HCT116 (cell line): ENCODE data around the gene HPRT1. TPM values are rescaled to one million over a fixed set of nuclear protein-coding genes. Genes with fewer than 3 reads are reported as not detected.

ENCODE experiments used
- ATAC-seq: fragments of 200-7000 bp; cut with Tn5 transposase; 2 replicates; pipeline ENCODE4 v1.9.1; 2020; ENCODE audit warnings: mild to moderate bottlenecking, moderate library complexity
- BruUV-seq: library from RNA; stranded (reverse); fragments of 400-500 nt; replicated peaks from 2 replicates; lab custom pipeline; 2021; lab: Mats Ljungman, UMichigan
- CTCF ChIA-PET: fragments of 300-600 bp; sonication (Branson Sonifier 250); formaldehyde crosslinking; loops from one replicate; lab custom pipeline; 2021; ENCODE audit warnings: antibody characterized with exemption; lab: Charles Lee
- POLR2A ChIA-PET: fragments of 300-600, 350-600 bp; sonication (Branson Sonifier 250); formaldehyde crosslinking; loops from one replicate; lab custom pipeline; 2021; ENCODE audit warnings: antibody characterized with exemption; lab: Charles Lee
- RAD21 ChIA-PET, 2 experiments: fragments of 300-600 bp; sonication (Branson Sonifier 250); formaldehyde crosslinking; loops; one replicate each; lab custom pipeline; 2023; ENCODE audit warnings: low total read pairs in 2 of 2; ENCODE audit not compliant: uncharacterized antibody in 2 of 2, unreplicated experiment in 2 of 2, low non-redundant PET in 1 of 2; lab: Charles Lee
- DNase-seq: peaks from one replicate; pipeline ENCODE4 v3.0.0-alpha.2; 2010; ENCODE audit warnings: low read depth, low spot score
- H2AFZ ChIP-seq: fragments of 200-600 bp; shearing (Covaris generic), sonication (generic); 2 replicates; pipeline ENCODE4 v1.6.1; 2017; ENCODE audit warnings: low read depth, mixed run types, mixed read lengths, antibody characterized with exemption, low read length; ENCODE audit not compliant: poor library complexity, severe bottlenecking
- H3K27ac ChIP-seq: 2 replicates; pipeline ENCODE4 v1.5.1; 2012; ENCODE audit warnings: low read depth, low read length
- H3K27me3 ChIP-seq: fragments of 200-600 bp; sonication (generic); 2 replicates; pipeline ENCODE4 v1.6.1; 2016; ENCODE audit warnings: mixed run types, low read length, mixed read lengths; ENCODE audit not compliant: insufficient read depth
- H3K36me3 ChIP-seq, 2 experiments: fragments of 200-500 bp in 1 of 2; fragments of 200-600 bp in 1 of 2; sonication (Bioruptor generic) in 1 of 2; sonication (generic) in 1 of 2; 2 replicates each; pipeline versions ENCODE4 v1.5.1 to v1.6.1; 2014 to 2016; ENCODE audit warnings: low read length in 2 of 2, inconsistent platforms in 1 of 2, mixed read lengths in 1 of 2, mixed run types in 1 of 2; ENCODE audit not compliant: insufficient read depth in 2 of 2, control insufficient read depth in 1 of 2
- H3K4me1 ChIP-seq, 2 experiments: fragments of 200-600 bp in 1 of 2; sonication (generic) in 1 of 2; 2 replicates each; pipeline versions ENCODE4 v1.5.1 to v1.6.1; 2012 to 2017; ENCODE audit warnings: low read length in 2 of 2, inconsistent platforms in 1 of 2, mild to moderate bottlenecking in 1 of 2, mixed read lengths in 1 of 2, mixed run types in 1 of 2, moderate library complexity in 1 of 2; ENCODE audit not compliant: insufficient read depth in 2 of 2, control insufficient read depth in 1 of 2
- H3K4me2 ChIP-seq: fragments of 200-600 bp; sonication (generic); 2 replicates; pipeline ENCODE4 v1.6.1; 2017; ENCODE audit warnings: mixed run types, low read length, mixed read lengths
- H3K4me3 ChIP-seq, 2 experiments: fragments of 200-600 bp in 1 of 2; sonication (generic) in 1 of 2; replicated peaks in 1 of 2; 2 replicates each; pipeline ENCODE4 v1.5.1; 2011 to 2016; ENCODE audit warnings: low read length in 2 of 2, control low read depth in 1 of 2, low read depth in 1 of 2, mild to moderate bottlenecking in 1 of 2, mixed read lengths in 1 of 2, mixed run types in 1 of 2
- H3K79me2 ChIP-seq: fragments of 200-600 bp; sonication (generic); 2 replicates; pipeline ENCODE4 v1.6.1; 2017; ENCODE audit warnings: mild to moderate bottlenecking, mixed run types, low read length, moderate library complexity, mixed read lengths; ENCODE audit not compliant: insufficient read depth
- H3K9ac ChIP-seq: fragments of 200-600 bp; sonication (generic); 2 replicates; pipeline ENCODE4 v1.6.1; 2016; ENCODE audit warnings: low read length, mixed read lengths
- H3K9me2 ChIP-seq: fragments of 200-600 bp; sonication (generic), shearing (Covaris generic); 2 replicates; pipeline ENCODE4 v1.6.1; 2017; ENCODE audit warnings: mixed run types, mild to moderate bottlenecking, moderate library complexity; ENCODE audit not compliant: insufficient read depth
- H3K9me3 ChIP-seq, 2 experiments: fragments of 200-500 bp in 1 of 2; fragments of 200-600 bp in 1 of 2; sonication (Bioruptor generic) in 1 of 2; sonication (generic) in 1 of 2; 2 replicates each; pipeline ENCODE4 v1.6.1; 2014 to 2017; ENCODE audit warnings: low read length in 2 of 2, mixed read lengths in 2 of 2, inconsistent platforms in 1 of 2, low read depth in 1 of 2, mild to moderate bottlenecking in 1 of 2, mixed run types in 1 of 2, moderate library complexity in 1 of 2; ENCODE audit not compliant: control insufficient read depth in 1 of 2, insufficient read depth in 1 of 2
- H4K20me1 ChIP-seq: fragments of 200-600 bp; sonication (generic), shearing (Covaris generic); 2 replicates; pipeline ENCODE4 v1.6.1; 2017; ENCODE audit warnings: mixed run types, mild to moderate bottlenecking, moderate library complexity; ENCODE audit not compliant: insufficient read depth
- CBX3 ChIP-seq: IDR thresholded peaks from 2 replicates; pipeline ENCODE4 v1.6.1; 2012; ENCODE audit warnings: low read depth
- EGR1 ChIP-seq: IDR thresholded peaks from 2 replicates; pipeline ENCODE4 v1.6.1; 2012; ENCODE audit warnings: low read depth
- ELF1 ChIP-seq: IDR thresholded peaks from 2 replicates; pipeline ENCODE4 v1.6.1; 2012; ENCODE audit warnings: low read depth, borderline replicate concordance
- EZH2 ChIP-seq: fragments of 200-600 bp; sonication (generic); IDR thresholded peaks from 2 replicates; pipeline ENCODE4 v1.6.1; 2017; ENCODE audit warnings: antibody characterized with exemption, mixed run types
- EZH2phosphoT487 ChIP-seq: fragments of 200-600 bp; IDR thresholded peaks from 2 replicates; pipeline ENCODE4 v1.6.1; 2018; ENCODE audit warnings: antibody characterized with exemption, borderline replicate concordance
- POLR2A ChIP-seq: IDR thresholded peaks from 2 replicates; pipeline ENCODE4 v1.7.0; 2011; ENCODE audit warnings: borderline replicate concordance; ENCODE audit not compliant: insufficient read depth, insufficient read length; ENCODE audit errors: extremely low read depth
- POLR2AphosphoS5 ChIP-seq: IDR thresholded peaks from 2 replicates; pipeline ENCODE4 v1.6.1; 2011; ENCODE audit warnings: mild to moderate bottlenecking, low read depth, low read length, moderate library complexity
- RAD21 ChIP-seq: IDR thresholded peaks from 2 replicates; pipeline ENCODE4 v1.6.1; 2012; ENCODE audit warnings: low read depth, mild to moderate bottlenecking
- SRF ChIP-seq: IDR thresholded peaks from 2 replicates; pipeline ENCODE4 v1.6.1; 2012; ENCODE audit warnings: low read depth
- YY1 ChIP-seq: IDR thresholded peaks from 2 replicates; pipeline ENCODE4 v1.6.1; 2011; ENCODE audit warnings: low read length, low read depth, moderate library complexity, mild to moderate bottlenecking; ENCODE audit not compliant: insufficient replicate concordance; ENCODE audit errors: extremely low read depth
- ZFX ChIP-seq: fragments of 450-650 bp; IDR thresholded peaks from 2 replicates; pipeline ENCODE4 v1.6.1; 2017
- intact Hi-C: fragments of 100-400 bp; cut with micrococcal nuclease; formaldehyde crosslinking; loops from 2 replicates; pipeline ENCODE4 v1.10.0; 2022
- total RNA-seq: library from RNA; stranded (reverse); gene quantifications from one replicate; pipeline ENCODE4 v1.2.1, GENCODE V29; 2021; ENCODE audit not compliant: unreplicated experiment
- TF ChIP-seq, protein P1 (sequence below): IDR thresholded peaks from 2 replicates; pipeline ENCODE4 v1.6.1; 2012
- TF ChIP-seq, protein P2 (sequence below): IDR thresholded peaks from 2 replicates; pipeline ENCODE4 v1.6.1; 2012; ENCODE audit warnings: low read depth
- TF ChIP-seq, protein P3 (sequence below), 3 experiments: fragments of 200-600 bp in 1 of 3; sonication (generic) in 1 of 3; IDR thresholded peaks in 2 of 3; conservative IDR thresholded peaks in 1 of 3; 2 replicates each; pipeline ENCODE4 v1.5.1; 2012 to 2017; ENCODE audit warnings: low read depth in 2 of 3, low read length in 2 of 3, antibody characterized with exemption in 1 of 3, borderline replicate concordance in 1 of 3, control low read depth in 1 of 3, mild to moderate bottlenecking in 1 of 3, mixed read lengths in 1 of 3, mixed run types in 1 of 3, moderate library complexity in 1 of 3; ENCODE audit not compliant: insufficient read depth in 1 of 3
- TF ChIP-seq, protein P4 (sequence below): IDR thresholded peaks from 2 replicates; pipeline ENCODE4 v1.6.1; 2012
- TF ChIP-seq, protein P5 (sequence below): IDR thresholded peaks from 2 replicates; pipeline ENCODE4 v1.6.1; 2011; ENCODE audit warnings: mild to moderate bottlenecking, low read length, moderate library complexity; ENCODE audit not compliant: insufficient replicate concordance; ENCODE audit errors: extremely low read depth

Gene HPRT1
- total RNA-seq, 1 experiment from 2014 or later: 57.8 TPM

DNA sequence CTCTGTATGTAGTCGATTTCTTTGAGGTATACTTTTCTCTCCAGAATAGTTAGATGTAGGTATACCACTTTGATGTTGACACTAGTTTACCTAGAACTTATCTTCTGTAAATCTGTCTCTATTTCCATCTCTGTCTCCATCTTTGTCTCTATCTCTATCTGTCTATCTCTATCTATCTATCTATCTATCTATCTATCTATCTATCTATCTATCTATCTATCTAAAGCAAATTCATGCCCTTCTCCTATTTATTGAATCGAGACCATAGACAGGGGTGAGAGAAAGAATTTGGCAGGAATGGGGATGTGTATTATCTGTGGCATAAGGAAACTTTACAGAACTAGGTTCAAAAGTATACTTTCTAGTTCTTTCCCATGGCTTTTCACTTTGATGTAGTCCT is 21.4 kb downstream of the HPRT1 start:
- H3K27ac ChIP-seq: no peak overlapping the region
- H2AFZ ChIP-seq: no peak overlapping the region
- peaks cover 18% of the 10 kb centered on the region for H3K79me2 ChIP-seq
- no TSS peak for BruUV-seq
- TF ChIP-seq, protein P1, sequence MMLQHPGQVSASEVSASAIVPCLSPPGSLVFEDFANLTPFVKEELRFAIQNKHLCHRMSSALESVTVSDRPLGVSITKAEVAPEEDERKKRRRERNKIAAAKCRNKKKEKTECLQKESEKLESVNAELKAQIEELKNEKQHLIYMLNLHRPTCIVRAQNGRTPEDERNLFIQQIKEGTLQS: no peak
- TF ChIP-seq ZFX: no peak
- TF ChIP-seq, protein P2, sequence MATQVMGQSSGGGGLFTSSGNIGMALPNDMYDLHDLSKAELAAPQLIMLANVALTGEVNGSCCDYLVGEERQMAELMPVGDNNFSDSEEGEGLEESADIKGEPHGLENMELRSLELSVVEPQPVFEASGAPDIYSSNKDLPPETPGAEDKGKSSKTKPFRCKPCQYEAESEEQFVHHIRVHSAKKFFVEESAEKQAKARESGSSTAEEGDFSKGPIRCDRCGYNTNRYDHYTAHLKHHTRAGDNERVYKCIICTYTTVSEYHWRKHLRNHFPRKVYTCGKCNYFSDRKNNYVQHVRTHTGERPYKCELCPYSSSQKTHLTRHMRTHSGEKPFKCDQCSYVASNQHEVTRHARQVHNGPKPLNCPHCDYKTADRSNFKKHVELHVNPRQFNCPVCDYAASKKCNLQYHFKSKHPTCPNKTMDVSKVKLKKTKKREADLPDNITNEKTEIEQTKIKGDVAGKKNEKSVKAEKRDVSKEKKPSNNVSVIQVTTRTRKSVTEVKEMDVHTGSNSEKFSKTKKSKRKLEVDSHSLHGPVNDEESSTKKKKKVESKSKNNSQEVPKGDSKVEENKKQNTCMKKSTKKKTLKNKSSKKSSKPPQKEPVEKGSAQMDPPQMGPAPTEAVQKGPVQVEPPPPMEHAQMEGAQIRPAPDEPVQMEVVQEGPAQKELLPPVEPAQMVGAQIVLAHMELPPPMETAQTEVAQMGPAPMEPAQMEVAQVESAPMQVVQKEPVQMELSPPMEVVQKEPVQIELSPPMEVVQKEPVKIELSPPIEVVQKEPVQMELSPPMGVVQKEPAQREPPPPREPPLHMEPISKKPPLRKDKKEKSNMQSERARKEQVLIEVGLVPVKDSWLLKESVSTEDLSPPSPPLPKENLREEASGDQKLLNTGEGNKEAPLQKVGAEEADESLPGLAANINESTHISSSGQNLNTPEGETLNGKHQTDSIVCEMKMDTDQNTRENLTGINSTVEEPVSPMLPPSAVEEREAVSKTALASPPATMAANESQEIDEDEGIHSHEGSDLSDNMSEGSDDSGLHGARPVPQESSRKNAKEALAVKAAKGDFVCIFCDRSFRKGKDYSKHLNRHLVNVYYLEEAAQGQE: no peak
- no peak for TF ChIP-seq POLR2A
- TF ChIP-seq EZH2: no peak
- TF ChIP-seq, protein P3, sequence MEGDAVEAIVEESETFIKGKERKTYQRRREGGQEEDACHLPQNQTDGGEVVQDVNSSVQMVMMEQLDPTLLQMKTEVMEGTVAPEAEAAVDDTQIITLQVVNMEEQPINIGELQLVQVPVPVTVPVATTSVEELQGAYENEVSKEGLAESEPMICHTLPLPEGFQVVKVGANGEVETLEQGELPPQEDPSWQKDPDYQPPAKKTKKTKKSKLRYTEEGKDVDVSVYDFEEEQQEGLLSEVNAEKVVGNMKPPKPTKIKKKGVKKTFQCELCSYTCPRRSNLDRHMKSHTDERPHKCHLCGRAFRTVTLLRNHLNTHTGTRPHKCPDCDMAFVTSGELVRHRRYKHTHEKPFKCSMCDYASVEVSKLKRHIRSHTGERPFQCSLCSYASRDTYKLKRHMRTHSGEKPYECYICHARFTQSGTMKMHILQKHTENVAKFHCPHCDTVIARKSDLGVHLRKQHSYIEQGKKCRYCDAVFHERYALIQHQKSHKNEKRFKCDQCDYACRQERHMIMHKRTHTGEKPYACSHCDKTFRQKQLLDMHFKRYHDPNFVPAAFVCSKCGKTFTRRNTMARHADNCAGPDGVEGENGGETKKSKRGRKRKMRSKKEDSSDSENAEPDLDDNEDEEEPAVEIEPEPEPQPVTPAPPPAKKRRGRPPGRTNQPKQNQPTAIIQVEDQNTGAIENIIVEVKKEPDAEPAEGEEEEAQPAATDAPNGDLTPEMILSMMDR (IDR thresholded peaks at IDR 0.05 in 2 of 3, conservative IDR thresholded peaks at IDR 0.05 in 1 of 3; ENCODE audit: borderline replicate concordance in 1 of 3, insufficient read depth in 1 of 3, low read depth in 2 of 3, low read length in 2 of 3): no peak
- TF ChIP-seq, protein P4, sequence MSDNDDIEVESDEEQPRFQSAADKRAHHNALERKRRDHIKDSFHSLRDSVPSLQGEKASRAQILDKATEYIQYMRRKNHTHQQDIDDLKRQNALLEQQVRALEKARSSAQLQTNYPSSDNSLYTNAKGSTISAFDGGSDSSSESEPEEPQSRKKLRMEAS: no peak
- TF ChIP-seq EGR1: no peak
- TF ChIP-seq ELF1: no peak
- no peak for TF ChIP-seq POLR2AphosphoS5
- TF ChIP-seq RAD21: no peak
- no peak for TF ChIP-seq YY1
- TF ChIP-seq, protein P5, sequence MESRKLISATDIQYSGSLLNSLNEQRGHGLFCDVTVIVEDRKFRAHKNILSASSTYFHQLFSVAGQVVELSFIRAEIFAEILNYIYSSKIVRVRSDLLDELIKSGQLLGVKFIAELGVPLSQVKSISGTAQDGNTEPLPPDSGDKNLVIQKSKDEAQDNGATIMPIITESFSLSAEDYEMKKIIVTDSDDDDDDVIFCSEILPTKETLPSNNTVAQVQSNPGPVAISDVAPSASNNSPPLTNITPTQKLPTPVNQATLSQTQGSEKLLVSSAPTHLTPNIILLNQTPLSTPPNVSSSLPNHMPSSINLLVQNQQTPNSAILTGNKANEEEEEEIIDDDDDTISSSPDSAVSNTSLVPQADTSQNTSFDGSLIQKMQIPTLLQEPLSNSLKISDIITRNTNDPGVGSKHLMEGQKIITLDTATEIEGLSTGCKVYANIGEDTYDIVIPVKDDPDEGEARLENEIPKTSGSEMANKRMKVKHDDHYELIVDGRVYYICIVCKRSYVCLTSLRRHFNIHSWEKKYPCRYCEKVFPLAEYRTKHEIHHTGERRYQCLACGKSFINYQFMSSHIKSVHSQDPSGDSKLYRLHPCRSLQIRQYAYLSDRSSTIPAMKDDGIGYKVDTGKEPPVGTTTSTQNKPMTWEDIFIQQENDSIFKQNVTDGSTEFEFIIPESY: no peak
- TF ChIP-seq SRF: no peak
- no peak for TF ChIP-seq EZH2phosphoT487
- no peak for TF ChIP-seq CBX3
- TF ChIP-seq, all 23 proteins: peak for 0
- H4K20me1 ChIP-seq: no peaks in the 10 kb centered on the region
- no peaks in the 10 kb centered on the region for H3K9me3 ChIP-seq
- no peak overlapping the region for H3K4me3 ChIP-seq
- ATAC-seq: no peak
- H3K4me1 ChIP-seq: no peaks in the 10 kb centered on the region
- intact Hi-C loops: loop anchor here (5.0 kb wide), 2 partner anchors 301 to 516 kb away; no protein-coding TSS in a partner anchor
- ChIA-PET CTCF (no interaction called here), RAD21 (no interaction called here), POLR2A (no interaction called here)
- no peak overlapping the region for H3K9ac ChIP-seq
- no peak overlapping the region for H3K4me2 ChIP-seq
- DNase-seq: no peak
- H3K9me2 ChIP-seq: no peaks in the 10 kb centered on the region
- H3K36me3 ChIP-seq: 0 out of 4 replicates have a peak, but pooled peaks cover 0 to 2% of the 10 kb centered on the region in 2 experiments
- H3K27me3 ChIP-seq: no peaks in the 10 kb centered on the region
